ENCODE results near the gene MTA3.

DNA sequence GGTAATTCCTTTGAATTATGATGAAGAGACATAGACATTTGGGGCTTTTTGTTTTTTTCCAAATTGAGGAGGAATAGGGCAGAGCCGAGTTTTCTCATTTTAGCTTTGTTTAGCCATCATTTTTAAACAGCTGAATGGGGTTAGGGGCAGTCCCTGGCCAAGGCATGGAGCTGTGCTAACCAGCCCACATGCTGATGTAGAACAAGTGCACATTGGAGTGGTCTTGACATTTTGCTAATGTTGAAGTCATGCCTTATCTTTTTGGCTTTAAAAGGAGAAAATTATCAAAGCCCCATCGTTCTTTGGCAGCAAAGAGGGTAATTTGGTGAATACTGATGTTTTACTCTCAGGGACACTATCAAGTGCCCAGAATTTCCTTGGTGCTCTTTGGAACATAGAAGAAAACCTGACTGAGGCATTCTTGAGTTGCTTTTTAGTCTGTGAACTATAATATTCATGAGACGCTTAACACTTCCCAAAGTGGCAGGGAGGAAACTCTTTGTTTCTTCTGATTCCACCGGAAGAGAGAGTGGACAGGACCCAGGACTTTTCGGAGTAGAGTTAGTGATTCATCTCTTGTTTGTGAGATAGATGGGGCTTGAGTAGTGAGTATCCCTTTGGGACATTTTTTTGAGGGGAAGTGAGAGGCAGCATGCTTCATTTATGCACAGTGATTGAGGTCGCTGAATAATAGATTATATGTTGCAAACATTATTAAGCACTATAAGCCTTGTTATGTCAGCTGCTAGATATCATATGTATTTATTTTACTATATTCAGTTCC lies 45.0 kb downstream of the MTA3 start:
- TF ChIP-seq, protein P1, sequence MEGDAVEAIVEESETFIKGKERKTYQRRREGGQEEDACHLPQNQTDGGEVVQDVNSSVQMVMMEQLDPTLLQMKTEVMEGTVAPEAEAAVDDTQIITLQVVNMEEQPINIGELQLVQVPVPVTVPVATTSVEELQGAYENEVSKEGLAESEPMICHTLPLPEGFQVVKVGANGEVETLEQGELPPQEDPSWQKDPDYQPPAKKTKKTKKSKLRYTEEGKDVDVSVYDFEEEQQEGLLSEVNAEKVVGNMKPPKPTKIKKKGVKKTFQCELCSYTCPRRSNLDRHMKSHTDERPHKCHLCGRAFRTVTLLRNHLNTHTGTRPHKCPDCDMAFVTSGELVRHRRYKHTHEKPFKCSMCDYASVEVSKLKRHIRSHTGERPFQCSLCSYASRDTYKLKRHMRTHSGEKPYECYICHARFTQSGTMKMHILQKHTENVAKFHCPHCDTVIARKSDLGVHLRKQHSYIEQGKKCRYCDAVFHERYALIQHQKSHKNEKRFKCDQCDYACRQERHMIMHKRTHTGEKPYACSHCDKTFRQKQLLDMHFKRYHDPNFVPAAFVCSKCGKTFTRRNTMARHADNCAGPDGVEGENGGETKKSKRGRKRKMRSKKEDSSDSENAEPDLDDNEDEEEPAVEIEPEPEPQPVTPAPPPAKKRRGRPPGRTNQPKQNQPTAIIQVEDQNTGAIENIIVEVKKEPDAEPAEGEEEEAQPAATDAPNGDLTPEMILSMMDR (IDR thresholded peaks at IDR 0.05 in 2 of 3, conservative IDR thresholded peaks at IDR 0.05 in 1 of 3; ENCODE audit: insufficient read depth in 2 of 3, low read depth in 1 of 3, low read length in 3 of 3), result no peak
- no peak for TF ChIP-seq CBFB (CRISPR knock-in tag; IDR thresholded peaks at IDR 0.05)
- TF ChIP-seq JUNB (CRISPR knock-in tag; conservative IDR thresholded peaks at IDR 0.05), result no peak
- TF ChIP-seq KDM1A (IDR thresholded peaks at IDR 0.05), result no peak

Measured in K562 (cell line).